NCI-H187 (cell line): ENCODE data around the gene HPSE2.
"Not testable (repeated sequence)": the region's sequence is repeated elsewhere in the genome, so short reads cannot be mapped to it uniquely, and the experiment has no call there.

Experiments
- DNase-seq, 2 experiments: peaks; one replicate each; lab custom pipeline; 2025; lab: John Stamatoyannopoulos, UW

HPSE2 gene

DNA sequence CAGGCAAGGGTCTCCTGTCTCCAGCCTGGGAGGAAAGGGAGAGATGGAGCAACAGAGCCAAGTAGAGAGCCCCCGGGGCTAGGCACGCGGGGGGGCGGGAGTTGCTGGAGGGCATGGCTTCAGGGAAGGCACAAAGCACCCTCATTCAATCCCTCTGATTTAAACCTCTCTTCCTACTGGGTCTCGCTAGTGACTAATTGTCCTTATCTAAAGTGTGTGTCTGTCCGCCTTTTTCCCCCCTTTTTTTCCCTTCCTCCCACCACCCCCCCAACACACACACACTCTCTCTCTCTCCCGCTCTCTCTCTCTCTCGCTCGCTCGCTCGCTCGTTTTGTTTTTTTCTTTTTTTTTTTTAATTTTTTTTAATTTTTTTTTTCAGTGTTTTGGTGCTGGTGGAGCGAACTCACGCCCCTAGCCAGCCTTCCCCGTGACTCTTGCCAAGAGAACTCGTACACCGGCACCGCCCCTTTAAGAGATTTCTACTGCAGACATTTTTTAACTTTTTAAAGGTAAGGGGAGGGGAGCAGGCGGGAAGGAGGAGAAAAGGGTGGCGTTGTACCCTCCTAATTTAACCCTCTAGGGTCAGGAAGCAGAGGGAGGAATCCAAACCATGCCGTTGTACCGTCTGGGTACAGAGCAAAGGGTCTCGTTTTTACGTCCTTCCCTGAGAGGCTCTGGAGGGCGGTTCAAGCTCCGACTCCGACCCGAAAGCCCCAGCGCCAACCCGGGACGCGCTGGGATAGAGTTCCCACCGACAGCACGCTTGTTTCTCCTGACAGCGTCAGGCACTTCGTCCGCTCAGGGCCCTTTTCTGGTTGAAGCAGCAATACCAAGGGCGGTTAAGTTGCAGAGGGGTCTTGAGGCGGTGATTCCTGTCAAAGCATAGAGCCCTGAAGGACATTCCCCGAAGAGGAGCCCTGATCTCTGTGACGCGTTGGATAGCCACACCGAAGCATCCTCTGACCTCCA, at the start of gene HPSE2:
Gene HPSE2 (minus strand): TSS at position 195 of the 969 bp plus-strand sequence.
- DNase-seq: no peak

DNA sequence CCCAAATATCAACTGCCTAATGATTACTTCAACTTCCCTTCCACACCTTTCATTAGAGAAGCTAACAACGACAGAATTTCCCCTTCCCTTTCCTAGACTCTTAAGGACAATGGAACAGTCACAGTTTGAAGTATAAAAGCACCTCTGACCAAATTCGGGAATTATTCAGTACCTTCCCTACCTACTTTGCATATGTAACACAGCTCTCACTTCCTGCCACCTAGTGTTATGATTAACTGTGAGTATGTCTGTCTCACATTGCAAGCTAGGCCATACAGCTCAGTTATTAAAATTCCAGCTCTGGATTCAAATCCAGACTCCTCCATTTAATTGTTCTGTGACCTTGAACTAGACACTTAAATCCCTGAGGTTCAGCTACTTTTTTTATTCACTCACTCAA, 44.8 kb upstream of the HPSE2 start:
- DNase-seq: no peak

GRCh38 chr10:99279626-99280111, 44.0 kb upstream of the HPSE2 start:
- DNase-seq: no peak

DNA sequence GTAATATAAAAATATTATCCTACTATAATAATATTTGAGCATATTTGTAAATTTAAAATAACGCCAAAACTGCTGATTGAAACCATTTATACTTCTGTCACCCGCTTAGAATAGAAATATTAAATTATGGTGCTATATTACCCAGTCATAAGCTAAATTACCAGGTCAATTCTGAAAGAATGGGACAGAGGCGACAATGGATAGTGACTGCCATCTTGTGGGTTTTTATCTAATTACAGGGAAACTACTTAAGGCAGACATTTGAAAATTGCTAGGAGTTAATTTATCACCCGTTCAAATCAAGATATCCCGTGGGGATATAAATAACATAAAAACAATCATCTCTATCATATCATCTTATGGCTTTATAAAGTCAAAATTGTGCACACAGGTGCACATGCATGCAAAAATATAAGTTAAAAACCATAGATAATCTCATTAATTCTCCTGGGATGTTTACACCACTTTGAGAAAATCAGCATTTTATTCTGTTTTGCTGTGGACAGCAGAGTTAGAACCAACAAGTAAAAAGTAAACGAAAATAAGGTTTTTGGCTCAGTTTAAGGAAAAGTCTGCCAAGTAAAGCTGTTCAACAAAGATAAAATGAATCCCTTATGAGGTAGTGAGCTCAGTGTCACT, 41.3 kb upstream of the HPSE2 start:
- no peak for DNase-seq

DNA sequence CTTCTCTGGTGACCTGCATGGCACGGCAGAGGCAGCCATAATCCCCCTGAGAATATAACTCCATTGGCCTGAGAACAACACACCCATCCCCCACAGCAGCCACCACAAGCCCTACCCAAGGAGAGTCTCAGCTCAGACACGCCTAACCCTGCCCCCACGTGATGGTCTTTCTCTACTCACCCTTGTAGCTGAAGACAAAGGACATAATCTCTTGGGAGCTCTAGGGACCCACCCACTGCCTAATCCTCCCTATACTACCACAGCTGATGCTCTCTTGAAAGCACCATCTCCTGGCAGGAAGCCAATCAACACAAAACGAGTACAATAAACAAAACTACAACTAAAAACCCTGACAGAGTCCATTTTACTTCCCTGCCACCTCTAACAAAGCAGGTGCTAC, 30.7 kb upstream of the HPSE2 start:
- DNase-seq: peak in 1 of 2 experiments; percentile 32

DNA sequence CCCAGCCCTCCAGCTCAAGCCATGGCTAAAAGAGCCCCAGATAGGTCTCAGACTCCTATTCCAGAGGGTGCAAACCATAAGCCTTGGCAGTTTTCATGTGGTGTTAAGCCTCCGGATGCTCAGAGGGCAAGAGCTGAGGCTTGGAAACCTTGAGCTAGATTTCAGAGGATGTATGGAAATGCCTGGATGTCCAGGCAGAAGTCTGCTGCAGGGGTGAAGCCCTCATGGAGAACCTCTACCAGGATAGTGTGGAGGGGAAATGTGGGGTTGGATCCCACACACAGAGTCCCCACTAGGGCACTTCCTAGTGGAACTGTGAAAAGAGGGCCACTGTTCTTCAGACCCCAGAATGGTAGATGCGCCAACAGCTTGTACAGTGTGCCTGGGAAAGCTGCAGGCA, 13.2 kb upstream of the HPSE2 start:
- no peak for DNase-seq

DNA sequence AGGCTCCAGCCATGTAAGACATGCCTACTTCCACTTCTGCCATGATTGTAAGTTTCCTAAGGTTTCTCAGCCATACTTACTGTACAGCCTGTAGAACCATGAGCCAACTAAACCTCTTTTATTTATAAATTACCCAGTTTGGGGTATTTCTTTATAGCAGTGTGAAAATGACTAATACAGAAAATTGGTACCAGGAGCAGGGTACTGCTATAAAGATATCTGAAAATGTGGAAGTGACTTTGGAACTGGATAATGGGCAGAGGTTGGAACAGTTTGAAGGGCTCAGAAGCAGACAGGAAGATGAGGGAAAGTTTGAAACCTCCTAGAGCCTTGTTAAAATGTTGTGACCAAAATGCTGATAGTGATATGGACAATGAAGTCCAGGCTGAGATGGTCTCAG, 12.2 kb upstream of the HPSE2 start:
- not testable (repeated sequence) for DNase-seq

DNA sequence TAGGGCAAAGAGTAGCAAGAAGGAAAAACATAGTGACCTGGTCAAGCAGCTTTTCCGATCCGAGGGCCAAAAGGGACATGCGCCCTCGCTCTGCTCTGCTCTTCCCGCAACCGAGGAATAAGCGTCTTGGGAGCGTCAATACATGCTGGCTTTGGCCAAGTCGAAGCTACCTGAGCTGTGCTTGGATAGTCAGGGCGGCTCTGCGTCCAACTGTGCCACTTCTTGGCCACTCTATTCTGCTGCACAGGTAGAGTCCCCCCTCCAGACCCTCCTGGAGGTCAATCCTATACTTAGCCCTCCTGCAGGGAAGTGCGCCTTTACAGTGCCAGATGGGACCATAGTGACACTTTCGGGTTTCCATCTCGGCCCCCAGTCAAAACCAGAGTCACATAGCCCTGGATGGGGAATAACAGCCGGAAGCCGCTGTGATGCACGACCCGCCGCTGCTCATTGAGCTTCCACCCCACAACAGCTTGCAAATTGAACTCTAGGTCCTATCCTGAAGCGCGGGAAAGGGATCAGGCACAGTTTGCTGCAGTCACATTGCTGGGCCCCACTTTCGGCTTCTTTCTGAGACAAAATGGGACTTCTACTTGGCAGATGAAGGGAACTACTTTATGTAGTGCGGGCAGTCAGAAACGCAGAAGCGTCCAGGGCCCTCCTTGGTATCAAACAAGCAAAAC, 1.1 kb upstream of the HPSE2 start:
- DNase-seq: no peak

- no peak for DNase-seq
These were observed 628 bp downstream of the HPSE2 start for GRCh38 chr10:99234791-99235657.

DNA sequence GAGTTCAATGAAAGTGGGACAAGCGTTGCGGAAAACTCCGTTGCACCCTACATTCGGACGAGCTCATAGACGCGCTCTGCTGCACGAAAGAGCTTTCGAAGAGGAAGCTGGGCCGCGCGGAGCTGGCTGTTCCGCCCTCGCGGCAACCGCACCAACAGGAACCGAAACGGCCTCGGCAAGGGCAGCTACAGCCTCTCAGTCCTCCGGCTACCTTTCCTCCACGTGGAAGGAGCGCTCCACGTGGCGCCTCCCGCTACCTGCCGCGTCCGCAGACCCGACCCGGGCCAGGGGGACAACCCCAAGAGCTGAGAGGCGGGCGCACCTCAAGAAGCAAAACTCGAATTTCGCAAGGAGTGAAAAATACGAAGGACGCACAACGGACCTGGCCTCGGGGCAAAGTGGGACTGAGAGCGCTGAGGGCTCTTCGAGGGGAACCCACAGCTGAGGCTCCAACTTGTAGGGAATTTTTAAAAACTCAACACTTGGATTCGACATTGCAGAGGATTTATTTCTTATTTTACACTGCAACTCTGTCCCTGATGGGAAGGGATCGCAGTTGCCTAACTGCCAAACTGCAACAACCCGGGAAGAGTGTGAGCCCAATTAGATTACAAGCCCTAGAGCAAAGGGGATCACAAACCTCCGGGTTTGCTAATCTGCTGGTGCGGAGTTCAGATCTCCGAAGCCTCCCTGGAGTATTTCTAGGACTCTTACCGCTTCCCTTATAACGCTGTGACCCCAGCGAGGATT, 1.4 kb downstream of the HPSE2 start:
- DNase-seq: no peak

DNA sequence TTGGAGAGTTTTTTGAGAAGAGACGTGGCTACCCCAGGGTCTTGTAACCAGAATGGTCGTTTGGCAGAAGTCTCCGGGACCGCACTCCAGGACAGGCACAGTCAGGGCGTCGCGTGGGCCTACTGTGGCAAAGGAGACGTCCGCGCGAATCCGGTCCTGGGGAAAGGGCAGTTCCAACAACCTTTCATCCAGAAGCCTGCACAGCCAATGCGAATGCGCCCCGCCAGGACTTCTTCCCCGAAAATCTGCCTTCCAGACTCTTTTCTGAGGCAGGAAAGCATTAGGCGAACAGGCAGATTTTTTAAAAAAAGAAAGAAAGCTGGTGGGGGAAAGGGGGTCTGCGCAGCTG, 2.0 kb downstream of the HPSE2 start:
- DNase-seq: no peak

DNA sequence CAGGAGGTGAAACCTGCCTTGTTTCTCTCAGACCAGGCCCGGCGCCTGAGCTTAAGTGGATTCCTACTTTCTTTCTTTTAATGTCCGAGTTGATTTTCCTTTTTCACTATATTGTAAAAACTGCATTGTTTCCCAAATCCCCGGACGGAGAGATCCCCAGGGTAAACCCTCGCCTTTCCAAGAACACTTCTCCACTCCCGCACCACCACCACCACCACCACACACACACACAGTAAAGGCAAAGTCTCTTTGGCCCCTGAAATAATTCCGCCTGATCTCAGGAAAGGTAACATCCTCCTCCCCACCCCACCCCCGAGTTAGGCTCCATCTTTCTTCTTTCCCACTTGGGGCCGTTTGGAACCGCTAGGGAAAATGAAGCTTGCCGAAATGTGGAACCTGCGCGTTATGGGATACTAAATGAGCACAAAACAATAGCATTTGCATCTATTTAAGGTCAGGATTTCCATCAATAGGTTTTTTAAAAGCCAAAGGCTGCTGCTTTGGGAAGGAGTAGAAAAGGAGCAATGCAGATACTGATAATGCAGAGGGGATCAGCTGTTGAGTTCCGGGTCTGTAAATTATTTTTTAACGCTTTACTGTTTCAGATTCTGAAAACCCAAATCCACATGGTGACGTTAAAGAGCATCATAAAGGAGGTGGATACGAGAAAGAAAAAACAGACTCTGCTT, 2.5 kb downstream of the HPSE2 start:
- DNase-seq: no peak

- DNase-seq: no peak
These were observed 3.2 kb downstream of the HPSE2 start for GRCh38 chr10:99232360-99232999.

GRCh38 chr10:99224766-99225165, 10.9 kb downstream of the HPSE2 start:
- no peak for DNase-seq

DNA sequence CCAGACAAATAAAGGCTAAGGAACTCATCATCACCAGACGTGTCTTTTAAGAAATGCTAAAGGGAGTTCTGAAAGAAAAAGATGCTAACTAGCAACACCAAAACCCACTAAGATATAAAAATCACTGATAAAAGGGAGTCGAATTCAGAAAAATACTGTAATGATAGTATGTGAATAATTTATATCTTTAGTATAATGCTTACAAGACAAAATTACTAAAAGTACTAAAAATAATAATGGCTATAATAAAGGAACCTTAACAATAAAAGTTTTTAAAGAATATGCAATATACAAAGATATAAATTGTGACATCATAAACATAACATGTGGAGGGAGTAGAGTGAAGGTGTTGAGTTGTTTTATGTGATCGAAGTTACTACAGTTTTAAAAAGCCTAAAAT, 28.3 kb downstream of the HPSE2 start:
- DNase-seq: no peak

- DNase-seq: no peak
These were observed 32.3 kb downstream of the HPSE2 start for GRCh38 chr10:99203310-99203709.

DNA sequence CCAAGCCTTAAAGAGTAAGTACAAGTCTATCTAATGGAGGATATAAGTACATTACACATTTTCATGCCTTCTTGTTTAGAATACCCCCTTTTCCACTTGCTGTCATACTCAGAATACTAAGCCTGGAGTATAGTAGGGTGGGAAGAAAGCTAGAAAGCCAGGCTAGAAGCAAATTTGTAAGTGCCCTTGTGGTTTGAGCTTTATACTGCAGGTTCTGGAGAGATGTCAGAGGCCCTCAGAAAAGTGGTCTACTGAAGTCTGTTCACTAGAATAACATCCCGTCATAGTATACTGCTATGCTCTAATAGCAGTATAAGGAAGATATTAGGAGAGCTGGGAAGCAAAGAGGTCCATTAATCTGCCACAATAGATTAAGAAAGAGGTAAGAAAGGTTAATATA, 62.7 kb downstream of the HPSE2 start:
- no peak for DNase-seq

DNA sequence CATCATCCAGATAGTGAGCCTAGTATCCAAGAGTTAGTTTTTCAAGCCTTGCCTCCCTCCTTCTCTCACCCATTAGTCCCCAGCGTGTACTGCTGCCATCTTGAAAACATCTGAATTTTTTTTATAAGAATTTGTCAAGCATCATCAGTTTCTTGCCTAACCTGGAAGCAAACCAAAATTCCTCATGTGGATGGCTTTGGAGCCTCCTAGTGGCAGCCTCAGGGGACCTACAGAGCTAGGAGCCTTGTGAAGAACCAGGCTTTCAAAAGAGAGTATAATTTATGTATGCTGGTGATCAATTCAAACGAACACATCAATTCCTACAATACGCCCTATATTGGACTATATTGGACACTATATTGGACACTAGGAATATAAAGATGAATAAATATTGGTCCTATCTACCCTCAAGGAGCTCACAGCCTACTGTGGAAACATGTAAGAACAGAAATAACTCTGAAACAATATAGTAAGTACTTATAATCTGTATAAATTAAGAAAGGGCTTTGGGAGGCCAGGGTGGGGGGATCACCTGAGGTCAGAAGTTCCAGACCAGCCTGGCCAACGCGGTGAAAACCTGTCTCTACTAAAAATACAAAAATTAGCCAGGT, 63.4 kb downstream of the HPSE2 start:
- peak in 1 of 2 experiments; percentile 34 for DNase-seq

DNA sequence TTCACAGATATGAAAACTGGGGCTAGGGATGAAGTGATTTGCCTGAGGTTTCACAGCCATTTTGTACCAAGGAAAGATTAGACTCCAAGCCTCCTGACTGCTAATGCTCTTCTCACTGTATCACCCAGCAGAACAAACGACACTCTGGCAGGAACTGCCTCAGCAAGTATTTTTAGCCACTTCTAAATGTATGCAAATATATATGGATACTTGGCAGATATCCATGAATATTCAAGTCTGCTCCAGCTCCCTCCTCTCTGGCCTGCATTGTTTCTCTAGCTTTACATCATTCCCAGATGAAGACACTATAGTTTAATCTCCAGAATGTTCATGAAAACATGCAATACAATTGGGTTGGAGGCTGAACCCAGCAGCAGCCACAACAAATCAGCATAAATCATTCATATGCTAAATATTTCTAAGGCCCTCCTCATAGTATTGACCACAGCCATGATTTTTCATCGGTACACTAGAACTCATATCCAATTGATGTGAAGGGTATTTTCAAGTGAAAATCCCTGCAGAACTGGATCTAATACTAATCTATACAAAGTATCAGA, 65.5 kb downstream of the HPSE2 start:
- no peak for DNase-seq
